ENCODE measurements around the gene PROX1. TPM values are rescaled to one million over a fixed set of nuclear protein-coding genes. Genes with fewer than 3 reads are reported as not detected.

Gene PROX1
- total and polyA plus RNA-seq, 9 of the 15 experiments (the other 6 are each of a cell fraction or from before 2014, with no cell fraction given) = 0.14 to 0.22 TPM; not detected in 7

- CTCF ChIA-PET (ENCODE audit: low intra/inter-chr PET ratio) = interaction anchor here (0.6 kb wide), 1 partner anchor 1681 kb away, joined by 3 read pairs; no protein-coding TSS in a partner anchor
- Histone ChIP-seq H3K4me1 (replicated peaks in 1 of 2; ENCODE audit: control insufficient read depth in 2 of 2, insufficient read depth in 2 of 2, low read length in 2 of 2) (no peaks in the 10 kb centered on the region), H3K27ac (ENCODE audit: extremely low read depth, low read depth, low read length) (no peak overlapping the region), H2AFZ (ENCODE audit: low read depth, low read length) (no peak overlapping the region), H3K36me3 (ENCODE audit: control insufficient read depth, insufficient read depth, low read length) (no peaks in the 10 kb centered on the region), H3K27me3 (ENCODE audit: control insufficient read depth in 2 of 2, insufficient read depth in 2 of 2, low read length in 2 of 2) (no peaks in the 10 kb centered on the region), H3K4me2 (ENCODE audit: insufficient read depth, low read length) (no peak overlapping the region), H3K9me3 (replicated peaks; ENCODE audit: control insufficient read depth, insufficient read depth, low read depth, low read length) (no peaks in the 10 kb centered on the region), H3K9ac (ENCODE audit: insufficient read depth in 1 of 2, low read depth in 2 of 2, low read length in 2 of 2) (no peak overlapping the region), H3K9me1 (ENCODE audit: control insufficient read depth, insufficient read depth, low read length) (no peaks in the 10 kb centered on the region), H3K4me3 (no peak overlapping the region), H4K20me1 (replicated peaks; ENCODE audit: control insufficient read depth, insufficient read depth, low read length) (no peaks in the 10 kb centered on the region), H3K79me2 (ENCODE audit: control insufficient read depth, insufficient read depth, low read length) (no peaks in the 10 kb centered on the region)
- BruUV-seq (replicated peaks) = no TSS peak
- ATAC-seq (no peak), FAIRE-seq (no peak), DNase-seq (ENCODE audit: extremely low read depth in 1 of 4, low spot score in 3 of 4) (no peak)
- POLR2A ChIA-PET = no interaction called here
- in situ Hi-C loops (cut with MboI) (no loop called here), intact Hi-C loops (cut with micrococcal nuclease) (no loop called here)
- TF ChIP-seq HLTF (IDR thresholded peaks at IDR 0.05) = no peak
- no peak for TF ChIP-seq SRSF9 (IDR thresholded peaks at IDR 0.05; ENCODE audit: borderline replicate concordance, low read depth, low read length)
- no peak for TF ChIP-seq TEAD1 (CRISPR knock-in tag; IDR thresholded peaks at IDR 0.05)
- no peak for TF ChIP-seq ZBTB17 (CRISPR knock-in tag; IDR thresholded peaks at IDR 0.05)
- TF ChIP-seq ZNF75A (CRISPR knock-in tag; IDR thresholded peaks at IDR 0.05) = no peak
- TF ChIP-seq XRCC3 (IDR thresholded peaks at IDR 0.05) = no peak
- no peak for TF ChIP-seq BMI1 (IDR thresholded peaks at IDR 0.05; ENCODE audit: low read length)
- no peak for TF ChIP-seq TOE1 (IDR thresholded peaks at IDR 0.05; ENCODE audit: borderline replicate concordance)
- TF ChIP-seq TOE1 (CRISPR knock-in tag; IDR thresholded peaks at IDR 0.05; ENCODE audit: borderline replicate concordance, low read depth) = no peak
- TF ChIP-seq FOXK2 (conservative IDR thresholded peaks at IDR 0.05 in 1 of 2, IDR thresholded peaks at IDR 0.05 in 1 of 2; ENCODE audit: low read depth in 2 of 2) = no peak
- WGBS (ENCODE audit: insufficient coverage, low coverage, missing lambda C conversion rate) = 5% methylated on average over 5 of the region's 5 CpGs
Measured at GRCh38 chr1:213938776-213939175, 49.0 kb upstream of the PROX1 start.

Data from K562 (cell line).